Measurements from ENCODE around the gene STX8.
A peak's percentile ranks its signal among the peaks of the same experiment; 100 is the strongest.

The STX8 gene

GRCh38 chr17:9219631-9220397 lies 355.8 kb downstream of the STX8 start:
- DNase-seq = no peak

GRCh38 chr17:9218911-9219310 lies 356.7 kb downstream of the STX8 start:
- no peak for DNase-seq

- DNase-seq = no peak
Observed at GRCh38 chr17:9218064-9218635, 357.5 kb downstream of the STX8 start.

GRCh38 chr17:9217151-9218056 lies 358.2 kb downstream of the STX8 start:
- no peak for DNase-seq

GRCh38 chr17:9215465-9215864 lies 360.2 kb downstream of the STX8 start:
- no peak for DNase-seq

- DNase-seq = no peak
Observed at GRCh38 chr17:9213303-9213640, 362.3 kb downstream of the STX8 start.

- DNase-seq = no peak
Observed at GRCh38 chr17:9212376-9213302, 363.0 kb downstream of the STX8 start.

GRCh38 chr17:9211133-9211765 lies 364.4 kb downstream of the STX8 start:
- DNase-seq = no peak

- DNase-seq = no peak
Observed at GRCh38 chr17:9209781-9210370, 365.7 kb downstream of the STX8 start.

GRCh38 chr17:9209347-9209746 lies 366.3 kb downstream of the STX8 start:
- DNase-seq = no peak

- DNase-seq = no peak
Observed at GRCh38 chr17:9208381-9209105, 367.1 kb downstream of the STX8 start.

GRCh38 chr17:9206741-9207332 lies 368.8 kb downstream of the STX8 start:
- no peak for DNase-seq

- no peak for DNase-seq
Observed at GRCh38 chr17:9206410-9206703, 369.3 kb downstream of the STX8 start.

GRCh38 chr17:9205520-9206409 lies 369.9 kb downstream of the STX8 start:
- DNase-seq = no peak

- peak; percentile 80 for DNase-seq
Observed at GRCh38 chr17:9204637-9205329, 370.8 kb downstream of the STX8 start.

GRCh38 chr17:9203771-9204425 lies 371.7 kb downstream of the STX8 start:
- peak; percentile 31 for DNase-seq

- DNase-seq = no peak
Observed at GRCh38 chr17:9202532-9202931, 373.1 kb downstream of the STX8 start.

GRCh38 chr17:9200699-9201359 lies 374.8 kb downstream of the STX8 start:
- DNase-seq = no peak
